HUES64 (cell line): Measurements from ENCODE around the gene LIN9.
A peak's percentile ranks its signal among the peaks of the same experiment; 100 is the strongest.

ENCODE experiments used
- H3K27ac ChIP-seq: 2 replicates; pipeline ENCODE4 v1.7.0; 2013; ENCODE audit warnings: low read depth, low read length, inconsistent platforms
- H3K27me3 ChIP-seq: 2 replicates; pipeline ENCODE4 v1.6.1; 2013; ENCODE audit warnings: mild to moderate bottlenecking, low read length; ENCODE audit not compliant: insufficient read depth
- H3K36me3 ChIP-seq: 2 replicates; pipeline ENCODE4 v1.6.1; 2013; ENCODE audit warnings: mild to moderate bottlenecking, low read length; ENCODE audit not compliant: insufficient read depth
- H3K4me1 ChIP-seq: 2 replicates; pipeline ENCODE4 v1.6.1; 2013; ENCODE audit warnings: mild to moderate bottlenecking, low read length, moderate library complexity; ENCODE audit not compliant: insufficient read depth
- H3K4me3 ChIP-seq: 2 replicates; pipeline ENCODE4 v1.5.1; 2013; ENCODE audit warnings: mild to moderate bottlenecking, low read length, moderate library complexity
- H3K9ac ChIP-seq: 2 replicates; pipeline ENCODE4 v1.6.1; 2013; ENCODE audit warnings: mild to moderate bottlenecking, low read depth, low read length
- H3K9me3 ChIP-seq: 2 replicates; pipeline ENCODE4 v1.6.1; 2013; ENCODE audit warnings: low read depth, low read length; ENCODE audit not compliant: insufficient read depth
- WGBS: fragments of 150-250, 120-280 bp; methylation state at CpG from one replicate; pipeline ENCODE4 v1.1.7; 2013; ENCODE audit warnings: missing lambda C conversion rate; 5-methylcytosine and 5-hydroxymethylcytosine counted together

Gene LIN9

GRCh38 chr1:226199971-226200370, 109.0 kb downstream of the LIN9 start:
- Histone ChIP-seq H3K4me1 (peaks cover 9% of the 10 kb centered on the region; the same call in 1 of the 2 replicates), H3K9me3 (no peaks in the 10 kb centered on the region), H3K36me3 (no peaks in the 10 kb centered on the region), H3K4me3 (no peak overlapping the region), H3K27me3 (no peaks in the 10 kb centered on the region), H3K9ac (no peak overlapping the region), H3K27ac (no peak overlapping the region)
- 86% methylated on average over 2 of the region's 2 CpGs for WGBS

GRCh38 chr1:226195144-226195543, 113.8 kb downstream of the LIN9 start:
- WGBS, result 82% methylated on average over 1 of the region's 1 CpG
- Histone ChIP-seq H3K9me3 (no peaks in the 10 kb centered on the region), H3K36me3 (no peaks in the 10 kb centered on the region), H3K4me3 (no peak overlapping the region), H3K4me1 (no peaks in the 10 kb centered on the region), H3K27me3 (no peaks in the 10 kb centered on the region), H3K27ac (no peak overlapping the region), H3K9ac (no peak overlapping the region)

- Histone ChIP-seq H3K27me3 (no peaks in the 10 kb centered on the region), H3K9me3 (no peaks in the 10 kb centered on the region), H3K4me1 (peaks cover 16% of the 10 kb centered on the region), H3K27ac (peak overlapping the region; percentile 87), H3K4me3 (peak overlapping the region; percentile 99), H3K36me3 (peaks cover 6% of the 10 kb centered on the region), H3K9ac (peak overlapping the region; percentile 94)
- 93% methylated on average over 7 of the region's 7 CpGs for WGBS
Measured at GRCh38 chr1:226187380-226187779, 121.6 kb downstream of the LIN9 start.

- Histone ChIP-seq H3K27me3 (no peaks in the 10 kb centered on the region), H3K27ac (peak overlapping the region; percentile 87), H3K9me3 (no peaks in the 10 kb centered on the region), H3K9ac (peak overlapping the region; percentile 94), H3K36me3 (peaks cover 6% of the 10 kb centered on the region), H3K4me3 (peak overlapping the region; percentile 99), H3K4me1 (peaks cover 17% of the 10 kb centered on the region)
- 14% methylated on average over 10 of the region's 10 CpGs for WGBS
Measured at GRCh38 chr1:226187019-226187322, 122.0 kb downstream of the LIN9 start.

- Histone ChIP-seq H3K9ac (peak within 1 kb of the TSS; percentile 94), H3K27me3 (no peaks in the 10 kb centered on the region), H3K4me1 (peaks cover 17% of the 10 kb centered on the region), H3K36me3 (peaks cover 7% of the 10 kb centered on the region), H3K4me3 (peak within 1 kb of the TSS; percentile 99), H3K27ac (peak within 1 kb of the TSS; percentile 87), H3K9me3 (no peaks in the 10 kb centered on the region)
- under 1% methylated on average over 75 of the region's 75 CpGs for WGBS
Measured at GRCh38 chr1:226186124-226187018, 122.6 kb downstream of the LIN9 start, which contains the start of gene ACBD3. ACBD3 (minus strand) TSS chr1:226186741; CDS start chr1:226186675, 66 bp downstream.

GRCh38 chr1:226185141-226186036, 123.6 kb downstream of the LIN9 start:
- H3K4me1 ChIP-seq, result peaks cover 17% of the 10 kb centered on the region
- peak overlapping the region; percentile 99 for H3K4me3 ChIP-seq
- H3K9me3 ChIP-seq, result no peaks in the 10 kb centered on the region
- H3K27me3 ChIP-seq, result no peaks in the 10 kb centered on the region
- 71% methylated on average over 12 of the region's 14 CpGs for WGBS
- H3K9ac ChIP-seq, result peak overlapping the region; percentile 94
- peaks cover 13% of the 10 kb centered on the region for H3K36me3 ChIP-seq
- no peak overlapping the region for H3K27ac ChIP-seq

- H3K4me3 ChIP-seq, result no peak overlapping the region
- no peak overlapping the region for H3K27ac ChIP-seq
- no peaks in the 10 kb centered on the region for H3K27me3 ChIP-seq
- peaks cover 15% of the 10 kb centered on the region for H3K36me3 ChIP-seq
- H3K9ac ChIP-seq, result no peak overlapping the region
- peaks cover 13% of the 10 kb centered on the region for H3K4me1 ChIP-seq
- no peaks in the 10 kb centered on the region for H3K9me3 ChIP-seq
- 88% methylated on average over 14 of the region's 14 CpGs for WGBS
Measured at GRCh38 chr1:226181996-226182714, 126.8 kb downstream of the LIN9 start.
